ENCODE measurements around the gene ARHGEF17.

Gene ARHGEF17

GRCh38 chr11:73398132-73398526, 90.1 kb downstream of the ARHGEF17 start:
- no peak for DNase-seq

GRCh38 chr11:73398721-73399120, 90.6 kb downstream of the ARHGEF17 start:
- DNase-seq, result no peak

GRCh38 chr11:73399159-73399590, 91.1 kb downstream of the ARHGEF17 start:
- DNase-seq, result no peak

DNA sequence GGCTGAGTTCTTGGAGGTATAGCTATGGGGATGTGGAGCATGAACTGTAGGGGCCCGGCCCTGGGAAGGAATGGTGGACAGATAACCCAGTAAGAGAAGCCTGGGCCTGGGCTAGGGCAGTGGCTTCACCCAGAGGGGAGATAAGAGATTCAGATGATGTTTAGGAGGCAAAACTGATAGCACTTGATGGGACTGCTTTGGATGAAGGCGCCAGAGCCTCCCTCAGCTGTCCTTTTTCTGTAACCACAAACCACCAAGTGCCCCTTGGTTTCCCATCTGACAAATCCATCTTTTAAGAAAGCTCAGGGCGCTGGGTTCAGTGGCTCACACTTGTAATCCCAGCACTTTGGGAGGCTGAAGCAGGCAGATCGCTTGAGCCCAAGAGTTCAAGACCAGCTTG, 91.6 kb downstream of the ARHGEF17 start:
- DNase-seq, result no peak

DNA sequence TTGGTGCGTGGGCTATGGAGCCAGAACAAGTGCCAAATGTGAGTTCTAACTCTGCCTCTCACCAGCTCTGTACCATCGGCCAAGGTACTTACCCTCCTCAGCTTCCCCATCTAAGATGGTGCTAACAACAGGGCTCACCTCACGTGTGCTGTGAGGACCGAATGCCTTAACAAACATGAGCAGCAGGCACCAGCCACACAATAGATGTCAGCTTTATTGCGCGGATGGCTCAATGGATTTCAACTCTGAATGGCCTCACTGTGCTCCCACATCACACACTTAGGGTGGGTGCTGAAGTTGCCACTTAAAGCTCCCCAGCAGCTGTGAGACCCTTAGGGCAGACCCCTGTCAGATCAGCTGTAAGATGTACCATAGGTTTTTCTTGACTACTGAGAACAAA, 92.2 kb downstream of the ARHGEF17 start:
- no peak for DNase-seq

- DNase-seq, result no peak
Observed at GRCh38 chr11:73401217-73401923, 93.3 kb downstream of the ARHGEF17 start.

- DNase-seq, result no peak
Observed at GRCh38 chr11:73401924-73402833, 94.1 kb downstream of the ARHGEF17 start.

GRCh38 chr11:73402834-73403185, 94.7 kb downstream of the ARHGEF17 start:
- DNase-seq, result no peak

- DNase-seq, result no peak
Observed at GRCh38 chr11:73403541-73403940, 95.5 kb downstream of the ARHGEF17 start.

DNA sequence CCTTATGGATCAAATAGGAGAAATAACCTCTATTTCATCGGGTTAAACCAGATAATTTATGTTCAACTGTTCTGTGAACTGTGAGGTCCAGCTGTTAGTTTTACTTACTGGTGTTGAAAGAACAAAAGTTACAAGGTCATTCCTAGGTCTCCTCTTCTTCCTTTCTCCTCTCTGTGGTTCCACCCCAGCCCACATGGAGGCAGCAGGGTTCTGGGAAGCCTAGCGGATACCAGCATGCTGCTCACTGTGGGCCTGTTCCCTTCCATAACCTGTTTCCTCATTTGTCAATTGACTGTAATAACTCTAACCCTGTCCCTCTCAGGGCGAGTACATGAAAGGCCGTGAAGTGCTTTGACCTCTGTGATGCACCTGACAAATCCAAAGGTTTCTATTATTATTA, 96.0 kb downstream of the ARHGEF17 start:
- no peak for DNase-seq

DNA sequence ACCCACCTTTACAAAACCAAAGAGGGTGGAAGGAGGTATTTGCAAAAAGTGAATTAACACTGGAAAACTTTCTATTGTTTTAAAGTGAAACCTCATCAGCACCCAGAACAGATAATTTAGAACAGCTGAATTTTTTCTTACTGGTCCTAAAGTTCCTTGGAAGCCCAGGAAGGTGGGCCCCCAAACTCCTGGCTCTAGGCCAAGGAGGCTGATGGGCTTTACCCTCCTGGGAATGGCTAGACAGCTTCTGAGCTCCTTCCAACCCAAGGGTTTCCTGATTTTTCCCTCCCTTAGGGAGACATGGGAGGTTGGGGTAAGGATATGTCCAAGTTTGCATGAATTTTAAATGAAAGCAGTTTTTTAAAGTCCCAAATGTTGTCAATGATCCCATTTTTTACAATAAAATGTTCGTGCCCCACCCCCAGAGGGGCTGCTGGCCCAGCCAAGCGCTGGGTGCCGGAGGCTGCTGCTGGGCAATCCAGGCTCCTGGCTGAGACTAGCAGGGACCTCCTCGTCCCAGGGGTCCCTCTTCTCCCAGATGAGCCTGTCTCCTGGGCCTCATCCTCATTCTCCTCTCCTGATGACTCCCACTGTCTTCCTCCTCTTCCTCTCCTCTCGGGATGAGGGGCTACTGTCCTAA, 96.5 kb downstream of the ARHGEF17 start:
- no peak for DNase-seq

- no peak for DNase-seq
Observed at GRCh38 chr11:73405146-73405510, 97.1 kb downstream of the ARHGEF17 start.

DNA sequence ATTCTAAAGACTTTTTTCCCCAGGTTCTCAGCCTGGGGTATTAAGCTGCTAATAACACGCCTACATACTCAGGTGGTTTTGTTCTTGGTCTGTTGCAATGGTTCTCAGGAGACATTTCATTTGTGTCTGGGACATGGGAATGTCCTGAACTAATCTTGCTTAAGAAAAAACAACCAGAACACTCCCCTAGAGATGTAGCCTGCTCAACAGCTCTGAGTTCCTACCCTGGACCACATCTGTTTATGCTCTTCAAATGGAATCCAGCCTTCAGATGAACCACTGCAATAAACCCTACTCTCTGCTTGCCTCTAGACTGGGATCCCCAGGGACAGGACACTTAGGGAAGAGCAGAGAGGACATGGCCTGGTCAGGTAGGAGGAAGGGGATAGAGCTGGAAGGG, 98.1 kb downstream of the ARHGEF17 start:
- DNase-seq, result no peak

- no peak for DNase-seq
Observed at GRCh38 chr11:73406619-73407018, 98.5 kb downstream of the ARHGEF17 start.

GRCh38 chr11:73409431-73409830, 101.4 kb downstream of the ARHGEF17 start:
- DNase-seq, result no peak

- no peak for DNase-seq
Observed at GRCh38 chr11:73410627-73411026, 102.6 kb downstream of the ARHGEF17 start.

- DNase-seq, result no peak
Observed at GRCh38 chr11:73411031-73411430, 103.0 kb downstream of the ARHGEF17 start.

DNA sequence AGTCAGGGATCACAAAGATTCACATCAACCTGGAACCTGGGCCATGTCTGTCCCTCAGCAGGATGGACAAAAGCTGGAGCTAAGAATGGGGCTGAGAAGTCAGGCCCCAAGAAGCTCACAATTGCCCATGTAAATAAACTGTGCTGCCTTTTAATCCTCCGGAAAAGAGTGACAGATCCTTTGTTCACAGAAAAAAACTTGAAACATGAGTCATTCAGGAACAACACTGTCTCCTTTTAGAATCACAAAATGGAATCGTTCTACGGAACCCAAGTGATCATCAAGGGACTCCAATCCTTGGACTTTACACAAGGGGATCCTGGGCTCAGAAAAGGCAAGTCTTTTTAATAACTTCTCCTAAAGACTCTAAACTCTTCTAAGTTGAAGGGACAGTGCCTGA, 104.2 kb downstream of the ARHGEF17 start:
- no peak for DNase-seq

DNA sequence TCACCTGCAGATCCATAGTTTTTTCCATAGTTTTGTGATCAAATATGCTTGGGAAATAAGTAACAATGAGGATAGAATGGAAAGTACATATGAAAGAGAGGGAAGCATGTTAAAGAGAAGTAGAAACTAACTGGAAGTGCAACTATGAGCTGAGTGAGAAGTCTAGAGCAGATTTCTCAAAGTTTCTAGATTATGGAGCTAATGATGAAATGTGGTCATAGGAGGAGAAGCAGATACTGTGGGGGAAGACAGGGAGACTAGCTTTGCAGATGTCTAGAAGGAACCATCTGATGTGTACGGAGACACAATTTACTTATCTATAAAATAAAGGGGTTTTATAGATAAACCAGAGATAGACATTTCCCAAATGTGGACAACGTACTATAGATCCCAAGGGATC, 105.2 kb downstream of the ARHGEF17 start:
- no peak for DNase-seq

DNA sequence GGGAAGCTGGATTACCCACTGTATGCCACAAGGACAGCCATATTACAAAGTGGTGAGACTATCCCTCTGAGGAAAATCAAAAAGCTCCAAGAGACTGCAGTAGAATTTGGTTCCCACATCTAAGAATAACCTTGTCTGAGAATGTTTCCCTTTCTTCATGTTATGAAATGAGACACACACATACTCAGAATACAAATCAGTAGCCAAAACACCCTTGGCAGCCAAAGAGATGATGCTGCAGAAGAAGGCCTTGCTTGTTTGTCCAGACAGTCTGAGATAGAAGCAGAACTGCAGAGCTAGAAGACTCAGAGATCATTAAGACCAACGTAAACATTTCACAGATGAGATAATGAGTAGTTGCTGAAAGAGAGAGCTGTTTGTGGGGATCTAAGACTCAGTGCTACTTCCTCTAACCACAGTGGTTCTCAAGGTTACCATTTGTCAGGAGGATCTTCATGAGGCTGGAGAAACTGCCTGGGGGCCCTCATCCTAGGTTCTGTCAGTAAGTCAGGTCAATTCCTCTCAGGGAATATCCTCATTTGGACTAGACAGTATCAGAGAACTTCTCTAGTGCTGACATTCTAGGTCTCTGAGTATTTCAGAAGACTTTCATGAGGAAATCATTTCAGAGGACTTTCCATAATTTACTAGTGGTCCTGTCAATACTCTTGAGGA, 107.0 kb downstream of the ARHGEF17 start:
- no peak for DNase-seq

DNA sequence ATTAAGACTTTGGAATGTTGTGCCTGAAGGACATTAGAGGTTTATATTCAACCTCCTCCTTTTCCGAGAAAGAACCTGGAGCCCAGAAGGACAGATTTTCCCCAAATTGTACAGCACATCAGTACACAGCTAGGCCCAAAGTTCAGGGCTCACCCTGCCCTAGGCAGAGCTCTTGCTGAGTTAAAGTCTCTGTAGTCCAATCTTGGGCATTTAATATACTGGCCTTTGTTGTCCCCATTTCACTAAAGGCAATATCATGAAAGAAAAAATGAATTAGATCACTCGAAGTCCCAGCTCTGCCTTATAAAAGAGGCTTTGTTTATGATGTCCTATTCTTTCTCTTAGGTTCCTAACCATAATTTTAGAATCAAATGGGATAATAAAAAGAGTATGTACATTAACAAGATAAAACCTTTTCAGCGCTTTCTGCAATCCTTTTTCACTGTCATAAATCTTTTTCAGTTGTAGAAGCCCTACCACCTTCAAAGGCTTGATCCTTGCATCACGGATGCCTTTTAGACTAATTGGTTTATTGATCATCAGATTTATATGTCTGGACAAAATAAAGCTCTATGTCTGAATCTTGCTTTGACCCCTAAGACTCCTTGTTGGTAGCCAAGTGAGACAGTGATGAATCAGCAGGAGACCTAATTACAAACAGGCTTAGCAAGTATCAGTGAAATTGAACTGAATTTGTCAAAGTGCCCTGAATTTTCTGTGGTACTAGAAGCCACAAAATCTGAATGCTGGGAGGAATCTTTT, 108.0 kb downstream of the ARHGEF17 start:
- DNase-seq, result no peak

- DNase-seq, result no peak
Observed at GRCh38 chr11:73416786-73417185, 108.7 kb downstream of the ARHGEF17 start.
